Activated CD8-positive, alpha-beta memory T cell treated with anti-CD3 and anti-CD28 coated beads for 48 hours (primary cell): ENCODE measurements around the gene KDM8.

ENCODE experiments used
- DNase-seq, 3 experiments: peaks; one replicate each; pipeline ENCODE4 v3.0.0-alpha.2; 2020; ENCODE audit warnings: low read depth in 2 of 3, low spot score in 2 of 3

Gene KDM8

DNA sequence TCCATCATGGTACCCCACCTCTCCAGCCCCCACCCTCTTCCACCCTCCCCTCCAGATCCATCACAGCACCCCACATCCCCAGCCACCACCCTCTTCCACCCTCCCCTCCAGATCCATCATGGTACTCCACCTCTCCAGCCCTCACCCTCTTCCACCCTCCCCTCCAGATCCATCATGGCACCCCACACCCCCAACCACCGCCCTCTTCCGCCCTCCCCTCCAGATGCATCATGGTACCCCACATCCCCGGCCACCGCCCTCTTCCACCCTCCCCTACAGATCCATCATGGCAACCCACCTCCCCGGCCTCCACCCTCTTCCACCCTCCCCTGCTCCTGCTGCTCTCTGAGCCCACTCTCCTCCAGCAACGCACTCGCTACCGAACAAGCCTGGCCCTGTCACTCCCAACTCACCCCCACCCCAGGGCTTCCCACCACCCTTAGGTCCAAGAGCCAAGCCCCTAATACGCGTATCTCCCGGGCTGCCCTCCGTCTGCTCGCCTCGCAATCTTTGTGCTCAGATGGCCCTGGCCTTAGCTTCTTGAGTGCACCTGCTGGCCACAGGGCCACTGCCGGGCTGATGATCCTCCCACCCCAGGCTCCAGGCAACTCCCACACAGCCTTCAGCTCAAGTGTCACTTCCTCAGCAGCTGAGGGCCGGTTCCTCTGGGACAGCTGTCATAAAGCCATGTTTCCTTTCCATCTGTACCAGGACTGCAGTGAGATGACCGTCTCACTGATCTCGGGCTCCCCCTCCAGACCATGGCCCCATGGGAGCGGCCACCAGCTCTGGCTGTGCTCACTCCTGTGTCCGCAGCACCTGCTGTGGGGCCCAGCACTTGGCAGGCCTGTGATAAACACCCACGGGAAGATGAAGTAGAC is 25.5 kb downstream of the KDM8 start:
- DNase-seq: no peak

GRCh38 chr16:27229891-27230470 is 26.7 kb downstream of the KDM8 start:
- DNase-seq: no peak

GRCh38 chr16:27230562-27231001 is 27.3 kb downstream of the KDM8 start:
- DNase-seq: peak in 1 of 3 experiments; percentile 47

- DNase-seq: no peak
These were observed 28.4 kb downstream of the KDM8 start for GRCh38 chr16:27231692-27232060.

DNA sequence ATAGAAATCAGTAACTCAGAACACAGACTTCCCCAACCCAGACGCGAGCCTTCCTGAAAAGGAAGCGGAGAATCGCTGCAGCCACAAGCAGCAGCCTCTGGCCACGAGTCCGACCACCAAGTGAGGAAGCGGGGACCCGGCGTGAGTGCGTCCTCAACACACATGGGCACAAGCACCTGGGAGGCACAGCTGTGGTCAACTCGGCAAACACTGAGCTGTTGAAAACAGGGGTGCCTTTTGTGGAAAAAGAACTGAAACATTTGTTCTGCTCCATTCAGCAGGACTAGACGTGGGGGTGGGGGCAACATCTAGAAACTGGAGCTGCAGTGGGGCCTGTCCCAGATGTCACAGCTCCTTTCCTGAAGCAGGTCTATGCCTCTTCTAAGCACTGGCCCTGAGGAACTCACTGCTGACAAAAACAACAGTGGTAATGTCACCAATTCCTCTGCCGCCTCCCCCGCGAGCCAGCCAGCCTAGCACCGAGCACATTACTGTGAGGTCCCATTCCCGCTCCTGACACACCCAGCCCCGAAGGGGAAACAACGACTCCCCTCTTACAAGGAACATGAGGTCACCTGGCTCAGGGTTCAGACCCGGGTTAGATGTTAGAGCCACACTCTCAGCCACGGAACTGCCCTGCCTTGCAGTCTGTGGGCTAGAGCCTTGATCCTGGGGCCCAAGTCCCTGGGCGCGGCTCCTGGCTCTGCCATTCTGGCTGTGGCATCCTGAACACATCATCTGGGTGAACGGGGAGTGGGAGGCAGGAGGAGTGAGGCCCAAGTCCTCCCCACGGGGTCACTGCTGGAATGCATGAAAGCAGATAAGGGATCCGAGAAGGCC is 29.0 kb downstream of the KDM8 start:
- DNase-seq: no peak

- no peak for DNase-seq
These were observed 29.7 kb downstream of the KDM8 start for GRCh38 chr16:27232901-27233625.

DNA sequence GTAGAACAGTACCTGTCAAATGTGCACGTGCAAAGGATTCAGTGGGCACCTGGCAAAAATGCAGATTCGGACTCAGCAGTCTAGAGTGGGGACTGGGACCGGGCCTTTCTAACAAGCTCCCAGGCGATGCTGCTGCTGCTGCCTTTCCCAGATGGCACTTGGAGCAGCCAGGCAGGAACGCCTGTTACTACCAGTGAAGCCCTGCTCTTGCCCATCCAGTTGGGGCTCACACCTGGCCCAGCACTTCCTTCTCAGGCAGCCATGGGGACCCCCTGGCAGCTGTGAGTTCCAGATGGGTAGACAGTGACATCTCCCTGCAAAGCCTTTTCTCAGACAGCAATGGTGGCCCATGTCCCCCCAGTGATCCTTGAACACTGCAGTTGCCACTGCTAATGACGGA is 30.4 kb downstream of the KDM8 start:
- DNase-seq: no peak

GRCh38 chr16:27234171-27234570 is 30.8 kb downstream of the KDM8 start:
- no peak for DNase-seq

- no peak for DNase-seq
These were observed 31.3 kb downstream of the KDM8 start for GRCh38 chr16:27234603-27235002.

GRCh38 chr16:27235055-27235937 is 32.0 kb downstream of the KDM8 start:
- peak in 2 of 3 experiments; percentile 58 to 63 for DNase-seq

- no peak for DNase-seq
These were observed 32.6 kb downstream of the KDM8 start for GRCh38 chr16:27235938-27236245.

DNA sequence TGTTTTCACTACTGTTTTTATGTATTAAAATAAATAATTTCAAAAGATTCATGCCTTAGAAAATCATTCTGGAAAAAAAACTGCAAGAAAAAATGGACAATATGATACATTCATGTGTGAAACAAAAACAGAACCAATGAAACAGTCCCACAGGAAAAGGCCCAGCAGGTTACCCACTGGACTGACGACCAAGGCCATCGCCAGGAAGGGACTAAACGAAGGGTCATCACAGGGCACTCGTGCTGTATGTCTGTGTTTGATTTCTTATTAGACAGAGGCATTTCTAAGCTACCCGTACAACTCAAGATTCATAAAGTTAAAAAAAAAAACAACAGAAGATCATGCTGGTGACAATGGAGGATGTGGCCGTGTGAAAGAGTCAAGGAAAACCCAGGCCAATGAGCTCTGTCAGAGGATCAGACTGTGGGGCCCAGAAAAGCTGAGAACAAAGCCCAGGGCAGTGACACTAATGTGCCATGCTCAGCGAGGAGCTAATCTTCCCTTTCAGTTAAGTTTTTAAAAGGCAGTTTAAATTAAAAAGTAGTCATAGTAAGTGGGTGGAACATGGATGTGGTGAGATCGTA is 33.4 kb downstream of the KDM8 start:
- no peak for DNase-seq

DNA sequence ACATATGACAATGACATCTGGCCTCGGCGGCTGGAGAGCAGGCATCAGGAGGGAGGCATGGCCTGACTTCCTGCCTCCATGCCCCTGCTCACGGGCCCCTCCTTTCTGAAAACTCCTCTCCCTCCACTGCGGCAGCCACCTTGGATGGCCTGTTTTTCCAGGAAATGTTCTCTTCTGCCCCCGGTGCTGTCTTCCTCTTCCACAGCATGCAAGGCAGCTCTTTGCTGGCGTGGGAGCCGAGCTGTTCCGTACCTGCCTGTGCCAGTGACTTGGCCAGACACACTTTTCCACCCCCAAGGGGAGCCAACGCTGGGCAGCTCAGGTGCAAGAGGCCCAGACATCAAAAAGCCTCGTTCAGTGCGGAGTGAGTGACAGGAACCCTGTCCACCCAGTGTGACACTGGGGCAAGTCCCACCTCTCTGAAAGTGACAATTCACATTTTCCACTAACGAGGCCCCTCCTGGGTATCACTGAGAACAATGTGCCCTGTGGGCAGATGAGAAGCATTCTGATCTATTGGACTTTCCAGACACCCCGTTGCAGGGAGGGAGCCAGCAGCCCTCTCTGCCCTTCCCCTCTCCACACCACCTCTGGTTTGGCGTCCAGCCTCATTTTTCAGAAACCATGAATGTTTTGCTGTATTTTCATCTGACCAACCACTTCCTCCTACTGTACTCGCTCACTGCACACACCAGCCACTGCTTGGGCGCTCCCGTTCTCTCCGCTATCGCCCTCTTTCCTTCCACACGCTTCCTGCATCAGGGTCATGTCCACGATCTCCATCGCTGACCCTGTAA is 34.1 kb downstream of the KDM8 start:
- peak in 2 of 3 experiments; percentile 69 to 73 for DNase-seq

DNA sequence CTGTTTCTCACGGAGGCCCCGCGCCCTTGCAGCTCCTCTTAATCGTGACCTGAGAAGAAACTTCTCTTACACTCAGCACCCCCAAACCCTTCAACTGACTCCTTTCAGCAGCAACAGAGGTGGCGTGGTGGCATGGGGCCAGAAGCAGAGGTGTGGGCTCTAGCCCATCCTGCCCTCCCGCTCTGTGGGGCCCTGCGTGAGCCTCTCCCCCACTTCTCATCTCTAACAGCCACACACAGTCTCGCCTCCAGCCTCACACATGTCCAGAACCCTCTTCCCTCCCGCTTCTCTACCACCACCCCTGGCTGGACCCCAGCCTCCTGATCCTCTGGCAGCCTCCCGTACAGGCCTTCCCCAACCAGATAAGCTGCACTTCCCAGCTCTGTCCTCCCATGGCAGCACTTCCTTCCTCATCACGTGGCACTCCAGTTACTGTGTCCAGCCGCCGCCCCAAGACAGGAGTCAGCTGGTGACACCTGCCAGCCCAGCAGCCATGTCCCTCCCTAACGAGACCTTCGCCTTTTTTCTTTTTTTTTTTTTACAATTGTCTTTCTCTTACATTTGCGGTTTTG is 34.8 kb downstream of the KDM8 start:
- no peak for DNase-seq

DNA sequence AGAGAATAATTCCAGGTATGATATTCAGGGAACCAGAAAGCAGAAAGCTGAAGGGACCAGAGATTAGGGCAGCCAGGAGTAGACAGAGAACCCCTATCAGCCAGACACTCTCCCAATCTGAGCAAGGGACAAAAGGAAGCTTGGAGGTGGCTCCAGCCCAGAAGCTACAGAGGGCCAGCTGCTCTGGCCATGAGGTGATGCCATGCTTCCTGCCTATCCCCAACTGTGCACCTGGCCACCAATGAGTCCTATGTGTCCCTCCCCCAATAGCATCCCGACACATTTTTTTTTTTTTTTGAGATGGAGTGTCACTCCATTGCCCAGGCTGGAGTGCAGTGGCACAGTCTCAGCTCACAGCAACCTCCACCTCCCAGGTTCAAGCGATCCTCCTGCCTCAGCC is 35.3 kb downstream of the KDM8 start:
- no peak for DNase-seq

- DNase-seq: no peak
These were observed 35.7 kb downstream of the KDM8 start for GRCh38 chr16:27239026-27239425.

DNA sequence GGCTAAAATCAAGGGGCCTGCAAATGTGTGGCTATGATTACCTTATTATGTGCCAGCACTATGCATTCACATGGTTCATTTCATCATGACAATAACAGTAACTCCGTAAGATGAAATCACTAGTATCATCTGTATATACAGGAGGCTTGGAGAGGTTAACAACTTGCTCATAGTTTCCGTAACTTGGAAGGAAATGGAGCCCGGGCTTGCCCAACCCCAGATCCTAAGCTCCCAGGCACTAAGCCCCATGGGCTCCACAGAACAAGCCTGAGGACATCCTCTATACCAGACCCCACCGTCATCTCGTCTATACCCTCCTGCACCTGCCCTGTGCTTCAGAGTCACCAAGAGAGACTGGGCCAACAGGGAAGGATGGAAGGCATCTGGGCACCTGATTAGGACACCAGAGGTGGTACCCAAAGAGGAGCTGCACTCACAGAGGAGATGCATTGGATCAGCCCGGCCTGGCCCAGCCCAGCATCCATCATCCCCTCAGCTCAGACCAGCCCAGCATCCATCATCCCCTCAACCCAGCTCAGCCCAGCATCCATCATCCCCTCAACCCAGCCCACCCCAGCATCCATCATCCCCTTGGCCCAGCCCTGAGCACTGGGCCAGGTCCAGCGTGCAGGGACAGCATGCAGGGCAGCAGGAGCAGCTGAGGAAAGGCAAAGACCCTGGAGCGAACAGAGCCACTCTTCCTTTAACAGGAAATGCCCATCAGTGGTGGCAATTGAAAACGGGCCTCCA is 36.8 kb downstream of the KDM8 start:
- no peak for DNase-seq

DNA sequence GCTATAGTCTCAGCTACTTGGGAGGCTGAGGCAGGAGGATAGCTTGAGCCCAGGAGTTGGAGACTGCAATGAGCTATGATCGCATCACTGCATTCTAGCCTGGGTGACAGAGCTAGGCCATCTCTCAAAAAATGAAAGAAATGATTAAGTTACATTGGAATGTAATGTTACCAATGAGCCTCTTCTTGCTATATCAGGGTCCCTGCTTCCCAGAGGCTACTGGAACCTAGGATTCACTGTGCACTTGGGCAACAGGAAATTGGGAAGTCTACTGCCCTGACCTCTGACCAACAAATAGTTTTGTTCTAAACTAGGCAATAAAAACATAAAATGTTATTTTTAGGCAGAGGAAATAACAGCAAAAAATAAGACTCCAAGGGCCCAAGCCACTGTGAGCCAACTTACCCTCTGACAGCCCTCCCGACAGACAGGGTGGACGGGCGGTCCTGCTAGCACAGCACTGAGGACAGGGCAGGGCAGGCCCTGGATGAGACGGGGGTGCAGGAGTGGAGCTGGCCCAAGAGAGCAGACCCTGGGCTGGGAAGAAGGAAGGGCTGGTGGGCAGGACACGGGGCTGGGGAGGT is 37.7 kb downstream of the KDM8 start:
- DNase-seq: no peak
